GM04503 (cell line): Measurements from ENCODE around the gene NXPE1.

Source experiments
- DNase-seq: peaks from one replicate; pipeline ENCODE4 v3.0.0-alpha.2; 2012; ENCODE audit warnings: low read depth

NXPE1 gene

GRCh38 chr11:114562166-114562916 is 2.7 kb upstream of the NXPE1 start:
- no peak for DNase-seq

- no peak for DNase-seq
These were observed 3.5 kb downstream of the NXPE1 start for GRCh38 chr11:114556135-114556534.

GRCh38 chr11:114553642-114554041 is 6.0 kb downstream of the NXPE1 start:
- no peak for DNase-seq

- no peak for DNase-seq
These were observed 8.6 kb downstream of the NXPE1 start for GRCh38 chr11:114551060-114551459.

GRCh38 chr11:114525682-114526081 is 34.0 kb downstream of the NXPE1 start:
- DNase-seq = no peak

GRCh38 chr11:114524122-114524521 is 35.6 kb downstream of the NXPE1 start:
- DNase-seq = no peak

GRCh38 chr11:114522818-114523217 is 36.9 kb downstream of the NXPE1 start:
- no peak for DNase-seq

- no peak for DNase-seq
These were observed 48.1 kb downstream of the NXPE1 start for GRCh38 chr11:114511538-114511937.

GRCh38 chr11:114511079-114511478 is 48.6 kb downstream of the NXPE1 start:
- no peak for DNase-seq

- DNase-seq = no peak
These were observed 57.8 kb downstream of the NXPE1 start for GRCh38 chr11:114501901-114502300.

- DNase-seq = no peak
These were observed 59.9 kb downstream of the NXPE1 start for GRCh38 chr11:114499756-114500155.

GRCh38 chr11:114496915-114497314 is 62.8 kb downstream of the NXPE1 start:
- no peak for DNase-seq

GRCh38 chr11:114483929-114484328 is 75.8 kb downstream of the NXPE1 start:
- DNase-seq = no peak

GRCh38 chr11:114482114-114482513 is 77.6 kb downstream of the NXPE1 start:
- DNase-seq = no peak

GRCh38 chr11:114479331-114479730 is 80.3 kb downstream of the NXPE1 start:
- DNase-seq = no peak

GRCh38 chr11:114478768-114479167 is 80.9 kb downstream of the NXPE1 start:
- no peak for DNase-seq

- DNase-seq = no peak
These were observed 81.7 kb downstream of the NXPE1 start for GRCh38 chr11:114478001-114478410.

- no peak for DNase-seq
These were observed 87.0 kb downstream of the NXPE1 start for GRCh38 chr11:114472661-114473060.
